SK-N-SH (cell line): ENCODE measurements around the gene HACD1.

Source experiments
- EZH2phosphoT487 ChIP-seq: fragments of 200-600 bp; sonication (generic); IDR thresholded peaks from 2 replicates; pipeline ENCODE4 v1.6.1; 2017; ENCODE audit warnings: low read depth, mixed run types, mild to moderate bottlenecking, antibody characterized with exemption, moderate library complexity, borderline replicate concordance
- FOSL2 ChIP-seq: IDR thresholded peaks from 2 replicates; pipeline ENCODE4 v1.4.0; 2012; ENCODE audit warnings: low read depth, mild to moderate bottlenecking, moderate library complexity, borderline replicate concordance
- GABPA ChIP-seq: IDR thresholded peaks from 2 replicates; pipeline ENCODE4 v1.4.0; 2012; ENCODE audit warnings: low read depth, mild to moderate bottlenecking
- MXI1 ChIP-seq: IDR thresholded peaks from 2 replicates; pipeline ENCODE4 v1.6.1; 2012; ENCODE audit warnings: mild to moderate bottlenecking, low read depth, low read length, improper control_type of control experiment
- POLR2AphosphoS5 ChIP-seq: IDR thresholded peaks from 2 replicates; pipeline ENCODE4 v1.6.1; 2012; ENCODE audit warnings: low read depth, low read length
- RCOR1 ChIP-seq: fragments of 150-350 bp; IDR thresholded peaks from 2 replicates; pipeline ENCODE4 v1.6.1; 2017; ENCODE audit warnings: antibody characterized with exemption, low read length
- SIN3A ChIP-seq: IDR thresholded peaks from 2 replicates; pipeline ENCODE4 v1.6.1; 2012; ENCODE audit warnings: low read depth, mild to moderate bottlenecking, low read length, moderate library complexity, borderline replicate concordance
- TAF1 ChIP-seq: IDR thresholded peaks from 2 replicates; pipeline ENCODE4 v1.6.1; 2012; ENCODE audit warnings: low read depth, mild to moderate bottlenecking, low read length, moderate library complexity, borderline replicate concordance
- YY1 ChIP-seq: IDR thresholded peaks from 2 replicates; pipeline ENCODE4 v1.4.0; 2012; ENCODE audit warnings: low read depth, mild to moderate bottlenecking
- TF ChIP-seq, protein P1 (sequence below): fragments of 200-600 bp; sonication (generic); IDR thresholded peaks from 2 replicates; pipeline ENCODE4 v1.6.1; 2017; ENCODE audit warnings: antibody characterized with exemption, mild to moderate bottlenecking, moderate library complexity
- TF ChIP-seq, protein P2 (sequence below): fragments of 150-350 bp; IDR thresholded peaks from 2 replicates; pipeline ENCODE4 v1.6.1; 2017; ENCODE audit warnings: antibody characterized with exemption, low read length, low read depth, borderline replicate concordance
- TF ChIP-seq, protein P3 (sequence below): IDR thresholded peaks from 2 replicates; pipeline ENCODE4 v1.6.1; 2012; ENCODE audit warnings: mild to moderate bottlenecking, low read depth, low read length, moderate library complexity

DNA sequence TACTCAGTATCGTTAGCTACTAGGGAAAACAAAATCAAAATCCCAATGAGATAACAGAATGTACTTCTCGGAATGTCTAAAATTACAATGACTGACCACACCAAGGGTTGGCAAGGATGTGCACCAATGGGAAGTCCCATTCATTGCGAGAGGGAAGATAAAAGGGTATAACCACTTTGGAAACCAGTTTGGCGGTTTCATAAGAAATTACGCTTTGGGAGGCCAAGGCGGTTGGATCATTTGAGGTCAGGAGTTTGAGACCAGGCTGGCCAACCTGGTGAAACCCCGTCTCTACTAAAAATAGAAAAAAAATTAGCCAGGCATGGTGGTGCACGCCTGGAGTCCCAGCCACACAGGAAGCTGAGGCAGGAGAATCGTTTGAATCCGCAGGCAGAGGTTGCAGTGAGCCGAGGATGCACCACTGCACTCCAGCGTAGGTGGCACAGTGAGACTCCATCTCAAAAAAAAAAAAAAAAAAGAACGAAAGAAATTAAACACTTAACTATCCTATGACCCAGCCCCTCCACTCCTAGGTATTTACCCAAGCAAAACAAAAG lies 7.6 kb downstream of the HACD1 start:
- TF ChIP-seq, protein P1, sequence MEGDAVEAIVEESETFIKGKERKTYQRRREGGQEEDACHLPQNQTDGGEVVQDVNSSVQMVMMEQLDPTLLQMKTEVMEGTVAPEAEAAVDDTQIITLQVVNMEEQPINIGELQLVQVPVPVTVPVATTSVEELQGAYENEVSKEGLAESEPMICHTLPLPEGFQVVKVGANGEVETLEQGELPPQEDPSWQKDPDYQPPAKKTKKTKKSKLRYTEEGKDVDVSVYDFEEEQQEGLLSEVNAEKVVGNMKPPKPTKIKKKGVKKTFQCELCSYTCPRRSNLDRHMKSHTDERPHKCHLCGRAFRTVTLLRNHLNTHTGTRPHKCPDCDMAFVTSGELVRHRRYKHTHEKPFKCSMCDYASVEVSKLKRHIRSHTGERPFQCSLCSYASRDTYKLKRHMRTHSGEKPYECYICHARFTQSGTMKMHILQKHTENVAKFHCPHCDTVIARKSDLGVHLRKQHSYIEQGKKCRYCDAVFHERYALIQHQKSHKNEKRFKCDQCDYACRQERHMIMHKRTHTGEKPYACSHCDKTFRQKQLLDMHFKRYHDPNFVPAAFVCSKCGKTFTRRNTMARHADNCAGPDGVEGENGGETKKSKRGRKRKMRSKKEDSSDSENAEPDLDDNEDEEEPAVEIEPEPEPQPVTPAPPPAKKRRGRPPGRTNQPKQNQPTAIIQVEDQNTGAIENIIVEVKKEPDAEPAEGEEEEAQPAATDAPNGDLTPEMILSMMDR: no peak
- TF ChIP-seq RCOR1 (no peak), FOSL2 (no peak), GABPA (no peak), TAF1 (no peak), SIN3A (no peak), EZH2phosphoT487 (no peak), YY1 (no peak), POLR2AphosphoS5 (no peak), MXI1 (no peak)
- TF ChIP-seq, protein P2, sequence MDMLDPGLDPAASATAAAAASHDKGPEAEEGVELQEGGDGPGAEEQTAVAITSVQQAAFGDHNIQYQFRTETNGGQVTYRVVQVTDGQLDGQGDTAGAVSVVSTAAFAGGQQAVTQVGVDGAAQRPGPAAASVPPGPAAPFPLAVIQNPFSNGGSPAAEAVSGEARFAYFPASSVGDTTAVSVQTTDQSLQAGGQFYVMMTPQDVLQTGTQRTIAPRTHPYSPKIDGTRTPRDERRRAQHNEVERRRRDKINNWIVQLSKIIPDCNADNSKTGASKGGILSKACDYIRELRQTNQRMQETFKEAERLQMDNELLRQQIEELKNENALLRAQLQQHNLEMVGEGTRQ: no peak
- TF ChIP-seq, protein P3, sequence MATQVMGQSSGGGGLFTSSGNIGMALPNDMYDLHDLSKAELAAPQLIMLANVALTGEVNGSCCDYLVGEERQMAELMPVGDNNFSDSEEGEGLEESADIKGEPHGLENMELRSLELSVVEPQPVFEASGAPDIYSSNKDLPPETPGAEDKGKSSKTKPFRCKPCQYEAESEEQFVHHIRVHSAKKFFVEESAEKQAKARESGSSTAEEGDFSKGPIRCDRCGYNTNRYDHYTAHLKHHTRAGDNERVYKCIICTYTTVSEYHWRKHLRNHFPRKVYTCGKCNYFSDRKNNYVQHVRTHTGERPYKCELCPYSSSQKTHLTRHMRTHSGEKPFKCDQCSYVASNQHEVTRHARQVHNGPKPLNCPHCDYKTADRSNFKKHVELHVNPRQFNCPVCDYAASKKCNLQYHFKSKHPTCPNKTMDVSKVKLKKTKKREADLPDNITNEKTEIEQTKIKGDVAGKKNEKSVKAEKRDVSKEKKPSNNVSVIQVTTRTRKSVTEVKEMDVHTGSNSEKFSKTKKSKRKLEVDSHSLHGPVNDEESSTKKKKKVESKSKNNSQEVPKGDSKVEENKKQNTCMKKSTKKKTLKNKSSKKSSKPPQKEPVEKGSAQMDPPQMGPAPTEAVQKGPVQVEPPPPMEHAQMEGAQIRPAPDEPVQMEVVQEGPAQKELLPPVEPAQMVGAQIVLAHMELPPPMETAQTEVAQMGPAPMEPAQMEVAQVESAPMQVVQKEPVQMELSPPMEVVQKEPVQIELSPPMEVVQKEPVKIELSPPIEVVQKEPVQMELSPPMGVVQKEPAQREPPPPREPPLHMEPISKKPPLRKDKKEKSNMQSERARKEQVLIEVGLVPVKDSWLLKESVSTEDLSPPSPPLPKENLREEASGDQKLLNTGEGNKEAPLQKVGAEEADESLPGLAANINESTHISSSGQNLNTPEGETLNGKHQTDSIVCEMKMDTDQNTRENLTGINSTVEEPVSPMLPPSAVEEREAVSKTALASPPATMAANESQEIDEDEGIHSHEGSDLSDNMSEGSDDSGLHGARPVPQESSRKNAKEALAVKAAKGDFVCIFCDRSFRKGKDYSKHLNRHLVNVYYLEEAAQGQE: no peak
